B cell (primary cell): Measurements from ENCODE around the gene GTF3C4.

Source experiments
- CTCF ChIP-seq: fragments of 200-600 bp; IDR thresholded peaks from one replicate; pipeline ENCODE4 v1.8.0; 2022; ENCODE audit warnings: antibody characterized with exemption, mild to moderate bottlenecking
- EZH2 ChIP-seq: IDR thresholded peaks from 2 replicates; pipeline ENCODE4 v1.6.1; 2012; ENCODE audit warnings: borderline replicate concordance, low read depth, mild to moderate bottlenecking, moderate library complexity, low read length; ENCODE audit not compliant: insufficient read depth, poor library complexity, severe bottlenecking

GRCh38 chr9:132628746-132629145, 41.5 kb upstream of the GTF3C4 start:
- no peak for TF ChIP-seq CTCF
- TF ChIP-seq EZH2, result no peak
